Measurements from ENCODE around the gene PRAMEF7.
"Not testable (repeated sequence)": the region's sequence is repeated elsewhere in the genome, so short reads cannot be mapped to it uniquely, and the experiment has no call there.

Gene PRAMEF7

DNA sequence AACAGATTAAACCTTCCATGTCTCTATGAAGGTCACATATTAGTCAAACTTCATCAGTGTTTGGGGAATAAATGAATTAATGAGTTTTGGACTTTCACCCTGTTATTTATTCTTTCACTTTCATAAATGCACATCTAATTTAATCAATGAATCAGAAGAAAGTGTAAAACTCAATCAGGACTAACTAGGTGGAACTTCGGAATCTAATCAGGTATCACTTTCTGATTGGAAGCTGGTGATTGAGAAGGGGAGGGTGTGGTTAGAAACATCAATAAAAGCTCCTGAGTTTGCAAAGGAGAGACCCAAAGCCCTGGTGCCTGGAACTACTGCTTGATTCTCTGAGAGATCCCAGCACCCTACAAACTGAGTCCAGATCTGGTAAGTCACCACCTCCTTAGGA is at the start of gene PRAMEF7:
Gene PRAMEF7, plus strand, starts transcription at position 301 of the 400 bp plus-strand sequence. CDS start 1,083 bp downstream, outside the sequence.
- DNase-seq: not testable (repeated sequence)

GRCh38 chr1:12878453-12878852 is 38.0 kb upstream of the PRAMEF7 start:
- not testable (repeated sequence) for DNase-seq

DNA sequence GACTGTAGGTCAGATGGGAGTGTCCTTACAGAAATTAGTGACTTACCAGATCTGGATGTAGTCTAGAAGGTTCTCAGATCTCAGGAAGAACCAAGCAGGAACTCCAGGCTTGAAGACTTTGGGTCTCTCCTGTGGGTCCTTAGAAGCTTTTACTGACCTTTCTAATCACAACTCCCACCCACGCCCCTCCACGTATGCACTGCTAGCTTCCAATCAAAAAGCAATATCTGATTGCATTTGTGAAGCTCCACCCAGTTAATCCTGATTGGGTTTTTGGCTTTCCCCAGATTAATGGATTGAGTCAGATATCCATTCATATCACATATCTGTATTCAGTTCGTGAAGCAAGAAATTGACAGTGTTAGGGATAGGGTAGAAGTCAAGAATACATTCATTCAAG is 30.3 kb upstream of the PRAMEF7 start, which contains the start of gene PRAMEF4:
Gene PRAMEF4, minus strand, starts transcription at position 101 of the 400 bp plus-strand sequence. CDS start 2,807 bp downstream, outside the sequence.
- not testable (repeated sequence) for DNase-seq

- not testable (repeated sequence) for DNase-seq
Measured at GRCh38 chr1:12898170-12898569, 18.2 kb upstream of the PRAMEF7 start, which contains the start of gene PRAMEF10. Gene PRAMEF10 (minus strand): TSS chr1:12898270. CDS start chr1:12895847, 2,423 bp downstream.

GRCh38 chr1:12899186-12899585 is 17.2 kb upstream of the PRAMEF7 start:
- not testable (repeated sequence) for DNase-seq

DNA sequence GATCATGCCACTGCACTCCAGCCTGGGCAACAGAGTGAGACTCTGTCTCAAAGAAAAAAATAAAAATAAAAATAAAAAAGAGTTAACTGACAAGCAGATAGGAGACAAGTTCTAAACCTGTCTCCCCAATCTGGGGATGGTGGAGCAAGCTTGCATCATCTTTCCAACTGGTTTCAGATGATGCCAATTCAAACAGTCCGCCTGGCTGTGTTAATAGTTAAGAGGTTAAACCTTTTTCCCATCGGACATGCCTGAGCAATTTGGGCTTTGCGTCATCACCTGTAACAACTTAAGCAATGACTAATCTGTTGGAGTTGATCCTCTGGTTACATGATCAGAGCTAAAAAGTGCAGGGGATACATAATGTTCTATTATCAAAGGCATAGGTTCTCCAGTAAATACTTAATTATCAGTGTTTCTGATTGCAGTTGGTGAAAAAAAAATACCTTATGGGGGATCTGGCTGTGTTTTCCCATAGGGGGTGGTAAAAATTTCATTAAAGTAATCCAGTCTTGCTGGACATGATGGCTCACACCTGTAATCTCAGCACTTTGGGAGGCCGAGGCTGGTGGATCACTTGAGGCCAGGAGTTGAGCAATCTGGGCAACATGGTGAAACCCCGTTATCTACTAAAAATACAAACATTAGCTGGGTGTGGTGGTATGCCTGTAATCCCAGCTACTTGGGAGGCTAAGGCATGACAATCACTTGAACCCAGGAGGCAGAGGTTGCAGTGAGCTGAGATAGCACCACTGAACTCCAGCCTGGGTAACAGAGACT is 12.4 kb upstream of the PRAMEF7 start:
- not testable (repeated sequence) for DNase-seq

- DNase-seq: not testable (repeated sequence)
Measured at GRCh38 chr1:12921749-12922148, 5.3 kb downstream of the PRAMEF7 start.

- not testable (repeated sequence) for DNase-seq
Measured at GRCh38 chr1:12924368-12924767, 8.0 kb downstream of the PRAMEF7 start.

- DNase-seq: not testable (repeated sequence)
Measured at GRCh38 chr1:12947480-12947879, 31.1 kb downstream of the PRAMEF7 start, which contains the start of gene PRAMEF6. Gene PRAMEF6 (minus strand): TSS chr1:12947580. CDS start chr1:12942518, 5,062 bp downstream.
